Heart right ventricle (tissue), 16 donors: ENCODE results near the gene SFT2D3. TPM values are rescaled to one million over a fixed set of nuclear protein-coding genes. Genes with fewer than 3 reads are reported as not detected.

Source experiments
- ATAC-seq, 8 donors: fragments of 200-7000 bp; cut with Tn5 transposase; one replicate each; pipeline ENCODE4 v1.9.1; 2020; ENCODE audit warnings: mild to moderate bottlenecking in 8 of 8, moderate library complexity in 8 of 8, moderate number of reproducible peaks in 1 of 8
- DNase-seq, 2 donors: peaks; one replicate each; pipeline ENCODE4 v3.0.0-alpha.2; 2020
- H3K27ac ChIP-seq, 10 donors: fragments of 200-600 bp; sonication (generic) in 2 of 10; one replicate each; pipeline versions ENCODE4 v1.5.0 to v1.8.0; 2020 to 2022; ENCODE audit warnings: mild to moderate bottlenecking in 3 of 10
- H3K27me3 ChIP-seq, 7 donors: fragments of 200-600 bp; one replicate each; pipeline ENCODE4 v1.8.0; 2021 to 2022; ENCODE audit warnings: mild to moderate bottlenecking in 2 of 7
- H3K36me3 ChIP-seq, 9 donors: fragments of 200-600 bp; sonication (generic) in 1 of 9; one replicate each; pipeline versions ENCODE4 v1.5.0 to v1.8.0; 2020 to 2022; ENCODE audit warnings: mild to moderate bottlenecking in 2 of 9
- H3K4me1 ChIP-seq, 9 donors: fragments of 200-600 bp; sonication (generic) in 1 of 9; one replicate each; pipeline versions ENCODE4 v1.5.0 to v1.8.0; 2020 to 2022; ENCODE audit warnings: mild to moderate bottlenecking in 4 of 9
- H3K4me3 ChIP-seq, 10 donors: fragments of 200-600 bp; sonication (generic) in 2 of 10; one replicate each; pipeline versions ENCODE4 v1.5.0 to v1.8.0; 2020 to 2022; ENCODE audit warnings: mild to moderate bottlenecking in 7 of 10, moderate library complexity in 2 of 10
- H3K9me3 ChIP-seq, 11 donors: fragments of 200-600 bp in 10 of 11; sonication (generic) in 2 of 11; one replicate each; pipeline versions ENCODE4 v1.5.0 to v1.8.0; 2013 to 2022; ENCODE audit warnings: mild to moderate bottlenecking in 2 of 11, control low read depth in 1 of 11, moderate library complexity in 1 of 11
- WGBS, 2 donors: extraction: QIAGEN DNeasy Blood & Tissue Kit; methylation state at CpG; one replicate each; pipeline ENCODE4 v1.1.7; 2013; ENCODE audit warnings: inconsistent platforms in 1 of 2; 5-methylcytosine and 5-hydroxymethylcytosine counted together
- intact Hi-C, 10 donors: fragments of 100-400 bp; cut with DNase I; formaldehyde crosslinking; loops; one replicate each; pipeline versions ENCODE4 v1.11.1 to v1.14.2; 2022
- polyA plus RNA-seq, 2 donors: library from polyadenylated mRNA; stranded (reverse); fragments of 200-250 nt; gene quantifications; one replicate each; pipeline ENCODE4 v1.2.3, GENCODE V29; 2013
- total RNA-seq, 10 donors: library from RNA; stranded (reverse); fragmentation: NEBNext Ultra II Directional in 3 of 10; extraction: Animal tissue kit (Norgen Biotek cat#: 25700) in 3 of 10; gene quantifications; one replicate each; pipeline versions ENCODE4 v1.2.1 to v1.2.4, GENCODE V29; 2021 to 2023
- TF ChIP-seq, protein P1 (sequence below), 9 donors: fragments of 200-600 bp; sonication (generic) in 2 of 9; IDR thresholded peaks; one replicate each; pipeline versions ENCODE4 v1.5.0 to v1.8.0; 2021 to 2022; ENCODE audit warnings: antibody characterized with exemption in 9 of 9, mild to moderate bottlenecking in 5 of 9, moderate library complexity in 1 of 9
- donor health status: Arrhythmogenic right ventricular cardiomyopathy.
- donor health status: ischemic (EF 13 %, LVEDD 7.1; RV severe dilation, severe dysfunction).
- donor health status: healthy with polysubstance abuse.
- donor health status: DM: no; HTN: yes; CAD: no.
- donor health status: DM: no; HTN: no; CAD: no.
- donor health status: ischemic (EF 25% LVEDD 6.9; RV normal size, moderate dysfunction).
- donor health status: ischemic (EF 25% LVEDD 5.7; RV mildly dilated, moderate dysfunction).
- donor health status: healthy.
- donor health status: DM: yes; HTN: yes; CAD: no.
- donor health status: Ischemic cardiomyopathy.
- donor health status: ischemic (EF 35%, LVEDD 5.7; RV mildly dilated, moderate dysfunction).
- donor health status: nonischemic (EF 11% LVEDD 7.7; RV severe dilation, severe dysfunction).
- donor health status: DM: yes; HTN: yes; CAD: no.
- donor health status: PGD.
- donor health status: ischemic (EF 29% LVEDD 5.4; RV normal size, mild dysfunction).
- donor health status: nonischemic (EF 23%, LVEDD 6.1; RV moderate dilation, normal function).

The SFT2D3 gene
- total and polyA plus RNA-seq, 12 donors: 2.2 to 5.6 (median 3.4) TPM

DNA sequence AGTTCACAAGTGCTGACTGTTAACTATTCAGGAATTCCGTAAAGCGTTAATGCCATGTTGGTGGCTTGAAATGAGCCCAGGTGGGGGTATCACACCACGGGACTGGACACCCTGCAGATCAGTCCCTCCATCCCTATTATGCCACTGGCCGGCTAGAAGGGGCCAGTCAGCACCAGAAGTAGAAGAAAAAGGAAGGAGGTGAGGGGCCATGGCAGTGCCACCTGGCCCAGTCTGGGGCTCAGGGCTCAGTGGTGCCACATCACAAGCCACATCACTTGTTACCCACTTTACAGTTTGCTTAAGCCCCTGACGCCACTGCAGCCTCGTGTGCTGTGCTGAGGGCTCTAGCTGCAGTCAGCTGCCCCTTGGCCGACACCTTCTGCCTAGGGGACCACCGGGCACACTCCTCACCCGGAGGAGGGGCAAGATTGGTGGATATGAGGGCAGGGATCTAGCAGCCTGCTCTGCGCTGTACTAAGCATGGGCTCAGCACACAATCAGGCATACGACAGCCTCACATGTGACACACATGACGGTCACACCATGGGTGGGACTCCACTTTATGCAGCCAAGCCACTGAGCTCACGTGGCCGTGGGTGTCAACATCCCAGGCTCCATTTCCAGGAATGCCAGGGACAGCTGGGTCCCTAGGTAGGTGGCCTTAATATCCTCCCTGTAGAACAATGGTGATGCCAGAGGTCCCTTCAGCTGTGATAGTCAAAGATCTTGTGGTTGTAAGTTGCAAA is 29.6 kb upstream of the SFT2D3 start:
- peaks cover 10 to 90% (median 71%) of the 10 kb centered on the region in 9 donors for H3K4me1 ChIP-seq
- intact Hi-C loops: loop anchor here in 2 of 10 donors (2.0 to 10.0 kb wide), 2 partner anchors 13 to 157 kb away; no protein-coding TSS in a partner anchor
- no peak for DNase-seq

DNA sequence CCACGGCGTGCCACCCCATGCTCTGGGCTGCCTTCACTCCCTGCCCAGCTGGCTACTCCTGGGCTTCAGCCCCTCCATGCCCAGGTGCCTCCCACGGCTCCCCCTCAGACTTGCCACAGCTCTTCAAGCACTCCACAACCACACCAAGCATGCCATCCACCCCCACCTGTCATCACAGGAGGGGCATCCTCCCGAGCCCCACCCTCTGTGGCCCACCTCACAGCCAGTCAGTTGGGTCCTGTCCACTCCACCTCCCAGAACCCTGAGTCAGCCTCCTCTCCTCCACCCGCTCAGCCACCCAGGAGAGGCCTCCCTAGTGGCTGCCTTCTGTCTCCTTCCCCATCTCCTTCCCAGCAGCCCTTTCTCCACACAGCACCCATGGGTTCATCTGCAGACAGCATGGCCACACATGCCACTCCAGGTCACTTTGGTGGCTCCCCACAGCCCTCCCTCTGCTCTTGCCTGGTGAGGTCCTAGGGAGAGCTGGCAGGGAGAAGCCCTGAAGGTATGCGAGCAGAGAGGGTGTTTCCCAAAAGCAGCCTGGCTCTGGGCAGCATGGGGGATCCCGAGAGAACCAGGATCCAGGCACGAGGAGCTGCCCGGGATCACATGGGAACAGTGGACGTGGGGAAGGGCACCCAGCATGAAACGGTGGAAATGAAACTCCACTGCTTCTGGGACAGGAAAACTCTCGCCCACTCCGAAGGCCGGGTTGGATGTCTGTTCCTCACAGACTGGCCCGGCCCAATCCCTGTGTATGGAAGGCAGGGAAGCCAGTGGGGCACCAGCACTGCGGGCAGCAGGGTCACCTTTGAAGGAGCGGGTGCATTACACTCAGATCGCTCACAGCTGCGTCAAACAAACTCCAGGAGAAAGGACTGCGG is 28.7 kb upstream of the SFT2D3 start:
- H3K36me3 ChIP-seq: peaks cover 0 to 12% (median 0%) of the 10 kb centered on the region in 9 donors
- intact Hi-C loops: loop anchor here in 2 of 10 donors (2.0 to 10.0 kb wide), 2 partner anchors 14 to 158 kb away; no protein-coding TSS in a partner anchor
- peaks cover 0 to 9% (median 0%) of the 10 kb centered on the region in 11 donors for H3K9me3 ChIP-seq
- H3K27ac ChIP-seq: peak overlapping the region; percentile 88 to 98 (median 97)
- DNase-seq (peak; percentile 33 to 39), ATAC-seq (peak; percentile 4 to 47 (median 30))
- H3K27me3 ChIP-seq: peaks cover 0 to 38% (median 0%) of the 10 kb centered on the region in 7 donors
- H3K4me1 ChIP-seq: peaks cover 8 to 90% (median 70%) of the 10 kb centered on the region in 9 donors
- H3K4me3 ChIP-seq: peak overlapping the region; percentile 57 to 95 (median 78)
- 36 to 37% methylated on average over 20 of the region's 20 CpGs for WGBS, 2 donors
- TF ChIP-seq, protein P1, sequence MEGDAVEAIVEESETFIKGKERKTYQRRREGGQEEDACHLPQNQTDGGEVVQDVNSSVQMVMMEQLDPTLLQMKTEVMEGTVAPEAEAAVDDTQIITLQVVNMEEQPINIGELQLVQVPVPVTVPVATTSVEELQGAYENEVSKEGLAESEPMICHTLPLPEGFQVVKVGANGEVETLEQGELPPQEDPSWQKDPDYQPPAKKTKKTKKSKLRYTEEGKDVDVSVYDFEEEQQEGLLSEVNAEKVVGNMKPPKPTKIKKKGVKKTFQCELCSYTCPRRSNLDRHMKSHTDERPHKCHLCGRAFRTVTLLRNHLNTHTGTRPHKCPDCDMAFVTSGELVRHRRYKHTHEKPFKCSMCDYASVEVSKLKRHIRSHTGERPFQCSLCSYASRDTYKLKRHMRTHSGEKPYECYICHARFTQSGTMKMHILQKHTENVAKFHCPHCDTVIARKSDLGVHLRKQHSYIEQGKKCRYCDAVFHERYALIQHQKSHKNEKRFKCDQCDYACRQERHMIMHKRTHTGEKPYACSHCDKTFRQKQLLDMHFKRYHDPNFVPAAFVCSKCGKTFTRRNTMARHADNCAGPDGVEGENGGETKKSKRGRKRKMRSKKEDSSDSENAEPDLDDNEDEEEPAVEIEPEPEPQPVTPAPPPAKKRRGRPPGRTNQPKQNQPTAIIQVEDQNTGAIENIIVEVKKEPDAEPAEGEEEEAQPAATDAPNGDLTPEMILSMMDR (IDR thresholded peaks at IDR 0.05): no peak

More for the DNA sequence above, 29.6 kb upstream of the SFT2D3 start:
- Histone ChIP-seq H3K27ac (peak overlapping the region; percentile 88 to 98 (median 97)), H3K36me3 (peaks cover 0 to 12% (median 0%) of the 10 kb centered on the region in 9 donors), H3K9me3 (peaks cover 0 to 9% (median 0%) of the 10 kb centered on the region in 11 donors), H3K27me3 (peaks cover 0 to 31% (median 0%) of the 10 kb centered on the region in 7 donors), H3K4me3 (peak overlapping the region in 8 of 10 donors; percentile 70 to 95 (median 84))
- peak in 1 of 8 donors; percentile 1 for ATAC-seq
- 44 to 58% methylated on average over 14 of the region's 14 CpGs for WGBS, 2 donors
- TF ChIP-seq, protein P1 (IDR thresholded peaks at IDR 0.05): no peak

DNA sequence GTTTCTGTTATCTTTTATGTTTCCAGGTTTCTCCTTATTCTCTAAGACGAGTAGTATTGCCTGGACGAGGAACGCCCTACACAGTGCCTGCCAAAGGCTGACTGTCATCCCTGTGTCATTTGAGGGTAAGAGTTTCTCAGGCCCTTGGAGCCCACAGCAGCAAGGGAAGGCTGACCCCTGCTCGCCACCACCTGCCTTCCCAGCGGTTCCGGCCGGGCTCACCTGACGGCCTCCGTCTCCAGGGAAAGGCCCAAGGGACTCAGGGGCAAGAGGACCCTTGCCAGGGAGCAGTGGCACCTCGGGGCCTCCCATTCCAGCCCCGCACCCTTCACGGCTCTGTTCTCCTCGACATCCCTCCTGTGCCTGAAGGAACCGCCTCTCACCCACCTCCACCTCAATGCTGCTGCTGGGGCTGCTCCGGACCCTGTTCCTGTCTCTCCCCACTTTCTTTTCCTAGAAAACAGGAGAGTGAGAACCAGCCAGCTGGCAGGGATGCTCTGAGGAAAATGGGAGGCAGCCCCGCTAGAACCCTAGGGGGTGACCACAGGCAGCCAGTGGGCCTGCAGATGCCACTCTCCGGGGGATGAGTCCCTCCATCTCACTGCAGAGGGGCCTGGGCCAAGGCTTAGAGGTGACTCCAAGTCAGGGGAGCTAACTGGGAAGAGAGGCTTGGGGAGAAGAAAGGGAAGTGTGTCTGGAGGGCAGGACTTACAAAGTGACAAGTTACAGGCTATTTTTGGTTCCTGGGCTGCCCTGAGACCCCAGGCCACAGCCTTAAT is 27.8 kb upstream of the SFT2D3 start:
- peaks cover 0 to 38% (median 0%) of the 10 kb centered on the region in 7 donors for H3K27me3 ChIP-seq
- peak in 1 of 2 donors; percentile 22 for DNase-seq
- intact Hi-C loops: loop anchor here in 3 of 10 donors (2.0 to 10.0 kb wide), 3 partner anchors 15 to 159 kb away; no protein-coding TSS in a partner anchor
- peak overlapping the region; percentile 88 to 98 (median 97) for H3K27ac ChIP-seq
- TF ChIP-seq, protein P1 (IDR thresholded peaks at IDR 0.05): no peak
- ATAC-seq: peak in 6 of 8 donors; percentile 18 to 42 (median 32)
- peak overlapping the region; percentile 57 to 95 (median 78) for H3K4me3 ChIP-seq
- peaks cover 8 to 82% (median 62%) of the 10 kb centered on the region in 9 donors for H3K4me1 ChIP-seq
- WGBS, 2 donors: 33 to 40% methylated on average over 17 of the region's 17 CpGs
- H3K9me3 ChIP-seq: peaks cover 0 to under 1% (median 0%) of the 10 kb centered on the region in 11 donors
- peaks cover 0 to 12% (median 0%) of the 10 kb centered on the region in 9 donors for H3K36me3 ChIP-seq
